HepG2 (cell line): Measurements from ENCODE around the gene MAB21L4. TPM values are rescaled to one million over a fixed set of nuclear protein-coding genes. Genes with fewer than 3 reads are reported as not detected.

Source experiments
- CCAR2 ChIP-seq: fragments of 200-400 bp; formaldehyde crosslinking; optimal IDR thresholded peaks from 2 replicates; pipeline ENCODE3; 2018; ENCODE audit warnings: low read depth, mild to moderate bottlenecking, low read length, moderate library complexity
- GRHL1 ChIP-seq: sonication (generic); formaldehyde crosslinking; conservative IDR thresholded peaks from 2 replicates; pipeline ENCODE4 v1.8.0; 2022; ENCODE audit warnings: missing genetic modification reagents
- HBP1 ChIP-seq: IDR thresholded peaks from 2 replicates; pipeline ENCODE4 v1.6.1; 2016; ENCODE audit warnings: low read depth, control low read depth
- MAFK ChIP-seq, 2 experiments: IDR thresholded peaks in 1 of 2; conservative IDR thresholded peaks in 1 of 2; 2 replicates each; pipeline ENCODE4 v1.6.1; 2011; ENCODE audit warnings: improper control_type of control experiment in 2 of 2, low read length in 2 of 2
- MXD1 ChIP-seq: sonication (generic); formaldehyde crosslinking; IDR thresholded peaks from 2 replicates; pipeline ENCODE4 v1.4.0; 2020; ENCODE audit warnings: mild to moderate bottlenecking, missing genetic modification reagents
- NFYB ChIP-seq: sonication (generic); formaldehyde crosslinking; IDR thresholded peaks from 2 replicates; pipeline ENCODE4 v1.4.0; 2020; ENCODE audit warnings: missing genetic modification reagents
- PRDM10 ChIP-seq: sonication (generic); formaldehyde crosslinking; IDR thresholded peaks from 2 replicates; pipeline ENCODE4 v1.4.0; 2020; ENCODE audit warnings: low read depth, missing genetic modification reagents
- RAD51 ChIP-seq: fragments of 450-650 bp; IDR thresholded peaks from 2 replicates; pipeline ENCODE4 v1.6.1; 2016; ENCODE audit warnings: borderline replicate concordance
- SETDB1 ChIP-seq: sonication (generic); formaldehyde crosslinking; IDR thresholded peaks from 2 replicates; pipeline ENCODE4 v1.5.1; 2020; ENCODE audit warnings: missing genetic modification reagents, mild to moderate bottlenecking, borderline replicate concordance
- SMARCE1 ChIP-seq: fragments of 450-650 bp; IDR thresholded peaks from 2 replicates; pipeline ENCODE4 v1.6.1; 2017; ENCODE audit warnings: borderline replicate concordance
- SRSF1 ChIP-seq: fragments of 200-400 bp; formaldehyde crosslinking; optimal IDR thresholded peaks from 2 replicates; pipeline ENCODE3; 2017; ENCODE audit warnings: mild to moderate bottlenecking, low read depth, low read length, moderate library complexity
- TAF15 ChIP-seq: fragments of 200-400 bp; formaldehyde crosslinking; IDR thresholded peaks from one replicate; pipeline ENCODE4 v1.6.1; 2018; ENCODE audit warnings: mild to moderate bottlenecking, low read depth, low read length; ENCODE audit not compliant: poor library complexity, severe bottlenecking
- ZGPAT ChIP-seq: IDR thresholded peaks from 2 replicates; pipeline ENCODE4 v1.6.1; 2016; ENCODE audit warnings: mild to moderate bottlenecking
- ZMAT3 ChIP-seq: sonication (generic); formaldehyde crosslinking; conservative IDR thresholded peaks from 2 replicates; pipeline ENCODE4 v1.7.0; 2021; ENCODE audit warnings: missing genetic modification reagents
- ZNF451 ChIP-seq: sonication (generic); formaldehyde crosslinking; IDR thresholded peaks from 2 replicates; pipeline ENCODE4 v1.5.0; 2020; ENCODE audit warnings: mild to moderate bottlenecking, missing genetic modification reagents
- ZNF569 ChIP-seq: sonication (generic); formaldehyde crosslinking; IDR thresholded peaks from 2 replicates; pipeline ENCODE4 v1.5.0; 2020; ENCODE audit warnings: mild to moderate bottlenecking, missing genetic modification reagents, moderate library complexity, borderline replicate concordance
- ZNF597 ChIP-seq: sonication (generic); formaldehyde crosslinking; IDR thresholded peaks from 2 replicates; pipeline ENCODE4 v1.5.0; 2020; ENCODE audit warnings: missing genetic modification reagents
- ZNF768 ChIP-seq: sonication (generic); formaldehyde crosslinking; IDR thresholded peaks from 2 replicates; pipeline ENCODE4 v1.4.0; 2020; ENCODE audit warnings: missing genetic modification reagents
- ZSCAN25 ChIP-seq: sonication (generic); formaldehyde crosslinking; IDR thresholded peaks from 2 replicates; pipeline ENCODE4 v1.8.0; 2022; ENCODE audit warnings: mild to moderate bottlenecking, missing genetic modification reagents
- polyA plus RNA-seq, 8 experiments: library from polyadenylated mRNA; depleted of rRNA in 3 of 8; stranded (reverse) in 7 of 8; unstranded in 1 of 8; fragments of >200 nt; fragmentation: Illumina TruSeq in 4 of 8; extraction: Trizol in 4 of 8; gene quantifications; 2 replicates each; pipeline versions ENCODE4 v1.2.1 to v1.2.3, GENCODE V29; 2011 to 2016; ENCODE audit warnings: low read depth in 4 of 8, missing spikeins in 1 of 8, mixed read lengths in 1 of 8; ENCODE audit not compliant: insufficient read depth in 1 of 8
- total RNA-seq, 5 experiments: library from RNA; depleted of rRNA; stranded (reverse); fragments of >200 nt; fragmentation: Illumina TruSeq; extraction: Trizol; gene quantifications; 2 replicates each; pipeline ENCODE4 v1.2.3, GENCODE V29; 2016; ENCODE audit warnings: low read depth in 1 of 5

The MAB21L4 gene
- total and polyA plus RNA-seq, 2 of the 13 experiments (the other 11 are each of a cell fraction or from before 2014, with no cell fraction given), result 3.0 to 14.0 TPM

- TF ChIP-seq MXD1 (CRISPR knock-in tag), result peak; percentile 27
- TF ChIP-seq HBP1, result no peak
- no peak for TF ChIP-seq SMARCE1
- no peak for TF ChIP-seq SRSF1
- TF ChIP-seq ZNF597 (CRISPR knock-in tag), result no peak
- TF ChIP-seq ZGPAT (CRISPR knock-in tag), result no peak
- no peak for TF ChIP-seq GRHL1
- peak; percentile 78 for TF ChIP-seq ZSCAN25 (CRISPR knock-in tag)
- TF ChIP-seq MAFK (conservative IDR thresholded peaks at IDR 0.05 in 1 of 2, IDR thresholded peaks at IDR 0.05 in 1 of 2; ENCODE audit: low read length in 2 of 2), result no peak
- no peak for TF ChIP-seq SETDB1 (CRISPR knock-in tag)
- no peak for TF ChIP-seq NFYB (CRISPR knock-in tag)
- no peak for TF ChIP-seq CCAR2
- no peak for TF ChIP-seq ZMAT3 (CRISPR knock-in tag)
- no peak for TF ChIP-seq ZNF569 (CRISPR knock-in tag)
- no peak; the same call in none of the 2 replicates for TF ChIP-seq ZNF451
- peak; percentile 97 for TF ChIP-seq PRDM10 (CRISPR knock-in tag)
- no peak for TF ChIP-seq TAF15
- no peak for TF ChIP-seq RAD51
- no peak for TF ChIP-seq ZNF768 (CRISPR knock-in tag)
Measured at GRCh38 chr2:240896871-240897692, 1.1 kb upstream of the MAB21L4 start (continued).
